ENCODE measurements around the gene NF2. TPM values are rescaled to one million over a fixed set of nuclear protein-coding genes. Genes with fewer than 3 reads are reported as not detected.
A peak's percentile ranks its signal among the peaks of the same experiment; 100 is the strongest.
"Not testable (repeated sequence)": the region's sequence is repeated elsewhere in the genome, so short reads cannot be mapped to it uniquely, and the experiment has no call there.

The NF2 gene
- 134 and 159 TPM in 2 replicates for total RNA-seq (2014; rRNA removed; shearing (Covaris generic); ENCODE audit: low replicate concordance)

DNA sequence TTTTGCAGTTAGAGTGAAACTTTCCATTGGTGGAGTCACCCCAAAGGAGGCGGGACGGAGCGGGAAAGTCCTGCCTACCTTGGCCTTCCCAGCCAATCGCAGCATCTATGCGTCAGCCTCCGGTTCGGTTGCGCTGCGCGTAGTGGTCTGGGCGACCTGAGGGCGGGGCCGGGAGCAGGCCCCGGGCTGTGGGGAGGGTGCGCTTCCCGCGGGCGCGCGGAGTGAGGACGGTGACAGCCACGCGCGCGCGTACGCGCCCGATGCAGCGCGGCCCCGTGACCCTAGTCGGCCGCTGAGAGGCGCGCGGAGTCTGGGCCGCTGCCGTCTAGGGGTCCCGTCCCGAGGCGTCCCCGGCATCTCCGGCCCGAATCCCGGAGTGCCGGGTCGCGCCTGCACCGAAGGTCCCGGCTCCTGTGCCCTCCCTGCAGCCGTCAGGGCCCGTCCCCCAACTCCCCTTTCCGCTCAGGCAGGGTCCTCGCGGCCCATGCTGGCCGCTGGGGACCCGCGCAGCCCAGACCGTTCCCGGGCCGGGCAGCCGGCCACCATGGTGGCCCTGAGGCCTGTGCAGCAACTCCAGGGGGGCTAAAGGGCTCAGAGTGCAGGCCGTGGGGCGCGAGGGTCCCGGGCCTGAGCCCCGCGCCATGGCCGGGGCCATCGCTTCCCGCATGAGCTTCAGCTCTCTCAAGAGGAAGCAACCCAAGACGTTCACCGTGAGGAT, at the start of gene NF2:
TSS of gene NF2 (plus strand) at position 276 of the 718 bp plus-strand sequence. CDS start at position 642, 366 bp downstream.
- H3K36me3 ChIP-seq: peaks cover 46% of the 10 kb centered on the region

DNA sequence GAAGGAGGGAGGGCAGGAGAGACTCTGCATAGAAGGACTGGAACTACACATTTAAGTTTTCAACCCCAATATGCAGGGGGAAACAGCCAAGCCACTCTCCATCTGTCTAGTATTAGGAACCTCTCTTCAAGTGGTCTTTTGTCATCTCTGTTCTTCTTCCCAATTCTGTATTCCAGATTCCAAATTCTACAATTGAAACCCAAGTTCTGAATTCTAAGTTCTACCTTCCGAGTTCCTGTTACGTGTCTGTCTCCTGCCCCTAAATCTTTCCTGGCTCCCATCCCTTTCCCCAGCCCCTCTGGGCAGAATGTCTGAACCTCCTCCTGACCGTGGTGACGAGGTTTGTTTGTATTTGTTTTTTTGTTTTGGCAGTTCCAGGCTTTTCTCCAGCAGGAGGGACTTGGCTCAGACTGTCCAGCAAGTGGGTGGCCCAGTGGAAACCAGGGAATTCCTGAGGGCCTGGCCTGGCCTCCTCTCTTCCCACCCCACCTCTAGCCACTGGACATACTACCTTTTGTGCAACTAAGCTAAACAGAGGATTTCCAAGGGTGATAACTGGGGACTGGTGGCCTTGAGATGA, 48.3 kb upstream of the NF2 start:
- H3K9me3 ChIP-seq: no peaks in the 10 kb centered on the region
- H3K36me3 ChIP-seq: peaks cover 1% of the 10 kb centered on the region; the same call in 1 of the 2 replicates
- DNase-seq: peak; percentile 6
- no peaks in the 10 kb centered on the region for H3K27me3 ChIP-seq
- no peak overlapping the region for H3K4me3 ChIP-seq

More for the DNA sequence above, at the start of gene NF2:
- Histone ChIP-seq H3K9me3 (no peaks in the 10 kb centered on the region), H3K27me3 (no peaks in the 10 kb centered on the region), H3K4me3 (peak within 1 kb of the TSS; percentile 99)
- peak; percentile 98 for DNase-seq

DNA sequence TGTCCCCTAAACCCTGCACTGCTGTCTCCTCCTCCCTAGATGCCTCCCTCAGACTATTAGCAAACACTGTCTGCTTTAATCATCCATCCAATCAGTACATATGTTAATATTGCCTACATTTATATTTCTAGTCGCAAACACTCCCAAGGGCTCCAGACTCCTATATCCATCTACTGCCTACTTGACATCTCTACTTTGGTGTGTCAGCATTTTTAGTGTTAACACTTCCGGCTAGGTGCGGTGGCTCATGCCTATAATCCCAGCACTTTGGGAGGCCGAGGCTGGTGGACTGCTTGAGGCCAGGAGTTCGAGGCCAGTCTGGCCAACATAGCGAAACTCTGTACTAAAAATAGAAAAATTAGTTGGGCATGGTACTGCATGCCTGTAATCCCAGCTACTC, 44.4 kb upstream of the NF2 start:
- H3K36me3 ChIP-seq: no peaks in the 10 kb centered on the region; the same call in 1 of the 2 replicates
- H3K9me3 ChIP-seq: no peaks in the 10 kb centered on the region
- H3K4me3 ChIP-seq: no peak overlapping the region
- no peaks in the 10 kb centered on the region for H3K27me3 ChIP-seq
- no peak for DNase-seq

DNA sequence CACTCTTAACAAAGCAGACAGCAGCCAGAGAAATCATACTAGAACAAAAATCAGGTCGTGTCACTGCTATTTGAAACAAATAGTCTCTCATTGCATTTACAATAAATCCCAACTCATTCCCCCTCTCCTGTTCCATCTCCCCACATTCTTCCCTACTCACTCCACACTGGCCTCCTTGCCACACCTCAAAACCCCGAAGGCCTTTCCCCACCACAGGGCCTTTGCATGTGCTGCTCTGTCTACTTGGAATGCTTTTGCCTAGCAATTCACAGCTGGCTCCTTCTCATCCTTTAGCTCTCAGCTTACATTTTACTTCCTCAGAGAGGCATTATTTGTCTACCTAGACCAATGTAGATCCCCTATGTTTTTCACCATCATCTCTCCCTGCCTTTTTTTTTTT, 43.6 kb upstream of the NF2 start:
- H3K9me3 ChIP-seq: no peaks in the 10 kb centered on the region
- no peaks in the 10 kb centered on the region; the same call in 1 of the 2 replicates for H3K36me3 ChIP-seq
- no peak for DNase-seq

DNA sequence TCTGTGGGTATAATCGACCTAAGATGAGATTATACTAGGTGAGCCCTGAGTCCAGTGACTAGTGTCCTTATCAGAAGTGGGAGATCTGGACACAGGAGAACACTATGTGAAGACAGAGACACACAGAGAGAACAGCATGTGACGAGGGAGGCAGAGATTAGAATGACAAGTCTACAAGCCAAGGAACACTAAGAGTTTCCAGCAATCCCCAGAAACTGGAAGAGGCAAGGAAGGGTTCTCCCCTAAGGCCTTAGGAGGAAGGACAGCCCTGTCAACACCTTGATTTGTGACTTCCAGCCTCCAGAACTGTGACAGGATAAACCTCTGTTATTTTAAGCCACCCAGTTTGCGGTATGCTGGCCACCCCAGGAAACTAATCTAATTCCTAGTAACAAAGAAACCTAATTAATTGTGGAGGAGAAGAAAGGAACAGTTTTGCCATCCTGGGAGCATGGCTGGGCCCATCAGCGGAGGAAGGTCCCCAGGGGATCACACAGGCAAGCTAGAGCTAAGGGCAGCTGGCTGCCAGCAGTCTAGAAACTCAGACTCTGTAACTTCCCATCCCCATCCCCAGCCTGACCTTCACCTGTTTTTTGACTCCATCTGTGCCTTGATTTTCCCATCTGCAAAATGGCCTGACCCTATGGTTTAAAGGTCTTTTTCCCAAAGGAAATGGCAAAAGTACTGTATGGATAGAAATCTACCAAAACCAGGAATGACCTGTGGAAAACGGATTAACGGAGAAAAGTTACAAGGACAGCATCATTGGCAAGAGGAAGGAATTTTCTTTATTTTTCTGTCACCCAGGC, 39.6 kb upstream of the NF2 start:
- H3K4me3 ChIP-seq: no peak overlapping the region
- H3K36me3 ChIP-seq: no peaks in the 10 kb centered on the region
- H3K9me3 ChIP-seq: no peaks in the 10 kb centered on the region
- DNase-seq: no peak
- H3K27me3 ChIP-seq: no peaks in the 10 kb centered on the region

More for the DNA sequence above, 43.6 kb upstream of the NF2 start:
- Histone ChIP-seq H3K4me3 (no peak overlapping the region), H3K27me3 (no peaks in the 10 kb centered on the region)

DNA sequence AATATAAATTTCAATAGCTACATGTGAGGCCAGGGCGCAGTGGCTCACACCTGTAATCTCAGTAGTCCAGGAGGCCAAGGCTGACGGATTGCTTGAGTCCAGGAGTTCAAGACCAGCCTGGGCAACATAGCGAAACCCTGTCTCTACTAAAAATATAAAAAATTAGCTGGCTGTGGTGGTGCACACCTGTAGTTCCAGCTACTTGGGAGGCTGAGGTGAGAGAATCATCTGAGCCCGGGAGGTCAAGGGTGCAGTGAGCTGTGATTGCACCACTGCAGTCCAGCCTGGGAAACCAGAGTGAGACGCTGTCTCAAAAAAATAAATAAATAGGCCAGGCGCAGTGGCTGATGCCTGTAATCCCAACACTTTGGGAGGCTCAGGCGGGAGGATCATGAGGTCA, 36.9 kb upstream of the NF2 start:
- not testable (repeated sequence) for H3K36me3 ChIP-seq, H3K9me3 ChIP-seq, H3K4me3 ChIP-seq, H3K27me3 ChIP-seq, DNase-seq

DNA sequence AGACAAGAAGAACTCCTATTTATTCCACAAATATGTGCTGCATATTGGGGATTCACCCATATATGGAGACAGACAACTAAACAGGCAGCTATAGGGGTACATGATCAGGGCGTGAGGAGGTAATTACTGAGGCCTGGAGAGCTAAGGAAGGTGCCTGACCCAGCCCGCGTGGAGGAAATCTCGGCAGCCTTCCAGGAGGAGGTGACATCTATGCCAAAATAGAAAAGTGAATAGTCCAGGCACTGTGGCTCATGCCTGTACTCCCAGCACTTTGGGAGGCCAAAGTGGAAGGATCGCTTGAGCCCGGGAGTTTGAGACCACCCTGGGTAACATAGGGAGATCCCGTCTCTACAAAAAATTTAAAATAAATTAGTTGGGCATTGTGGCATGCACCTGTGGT, 36.1 kb upstream of the NF2 start:
- Histone ChIP-seq H3K27me3 (no peaks in the 10 kb centered on the region), H3K9me3 (no peaks in the 10 kb centered on the region), H3K4me3 (no peak overlapping the region), H3K36me3 (no peaks in the 10 kb centered on the region)
- DNase-seq: no peak

DNA sequence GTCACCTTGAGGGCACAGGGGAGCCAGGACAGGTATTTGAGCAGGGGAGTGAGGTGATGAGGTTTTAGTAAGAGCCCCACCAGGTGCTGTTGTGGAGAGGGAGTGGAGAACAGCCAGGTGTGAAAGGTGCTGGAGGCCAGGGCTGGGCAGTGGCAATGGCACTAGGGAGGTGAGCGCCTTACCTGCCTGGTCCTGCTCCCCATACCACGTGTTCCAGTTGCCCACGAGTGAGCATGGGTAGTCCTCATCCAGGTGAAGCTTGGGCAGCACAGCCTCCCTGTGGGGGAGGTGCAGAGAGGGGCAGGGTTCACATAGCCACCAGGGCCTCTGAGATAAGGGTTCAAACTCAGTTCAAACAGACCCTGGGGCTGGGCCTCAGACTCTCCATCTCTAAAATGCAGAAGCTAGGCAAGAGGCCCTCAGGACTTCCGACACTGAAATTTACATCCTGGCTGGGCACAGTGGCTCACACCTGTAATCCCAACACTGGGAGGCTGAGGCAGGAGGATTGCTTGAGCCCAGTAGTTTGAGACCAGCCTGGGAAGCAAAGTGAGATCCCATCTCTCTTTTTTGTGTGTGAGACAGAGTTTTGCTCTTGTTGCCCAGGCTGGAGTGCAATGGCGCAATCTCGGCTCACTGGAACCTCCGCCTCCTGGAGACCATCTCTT, 34.3 kb upstream of the NF2 start:
- Histone ChIP-seq H3K4me3 (no peak overlapping the region), H3K36me3 (no peaks in the 10 kb centered on the region), H3K27me3 (no peaks in the 10 kb centered on the region), H3K9me3 (no peaks in the 10 kb centered on the region)
- DNase-seq: no peak

DNA sequence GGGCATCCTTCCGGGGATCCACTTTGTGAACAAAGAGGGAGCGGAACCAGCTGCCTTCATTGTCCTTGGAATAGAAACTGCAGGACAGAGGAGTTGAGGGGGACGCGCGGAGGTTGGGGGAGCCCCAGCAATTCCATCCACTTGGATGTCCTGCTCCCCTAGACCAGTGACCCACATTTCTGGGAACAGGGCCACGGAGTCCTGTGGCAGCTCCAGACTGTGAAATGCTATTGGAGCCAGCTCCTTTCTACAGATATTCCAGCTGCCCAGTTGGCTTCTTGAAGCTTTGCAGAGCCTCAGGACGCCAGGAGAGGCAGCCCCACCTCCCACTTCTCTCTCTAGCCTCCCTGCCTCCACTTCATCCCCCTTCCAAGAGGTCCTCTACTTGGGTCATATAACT, 33.0 kb upstream of the NF2 start:
- H3K4me3 ChIP-seq: no peak overlapping the region
- H3K9me3 ChIP-seq: no peaks in the 10 kb centered on the region
- DNase-seq: no peak
- no peaks in the 10 kb centered on the region for H3K27me3 ChIP-seq
- H3K36me3 ChIP-seq: no peaks in the 10 kb centered on the region

DNA sequence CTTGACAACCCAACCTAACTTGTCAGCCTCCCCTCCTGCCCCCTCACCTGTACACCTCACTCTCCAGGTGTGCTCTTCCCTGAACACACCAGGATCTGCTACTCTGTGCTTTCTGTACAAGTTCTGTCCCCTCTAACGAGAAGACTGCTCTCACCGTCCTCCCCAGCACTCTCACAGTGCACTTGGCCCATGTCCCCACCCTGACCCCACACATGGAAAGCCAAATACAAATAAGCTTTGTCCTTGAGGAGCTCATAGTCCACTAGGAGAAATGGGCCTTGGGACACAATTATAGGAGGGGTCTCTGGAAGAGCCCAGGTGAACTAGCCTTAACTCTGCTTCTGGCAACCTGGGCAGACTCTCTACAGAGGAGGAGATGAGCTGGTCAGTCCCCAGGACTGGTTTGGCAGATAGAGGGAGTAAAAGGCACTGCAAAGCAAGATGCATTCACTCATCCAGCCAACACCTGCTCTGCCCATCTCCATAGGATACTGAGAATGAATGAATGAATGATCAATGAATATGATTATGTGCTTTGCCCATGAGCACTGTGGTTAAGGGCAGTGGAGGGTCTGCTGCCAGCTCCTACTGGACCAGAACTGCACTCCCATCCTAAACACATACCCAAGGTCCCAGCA, 32.4 kb upstream of the NF2 start:
- no peak overlapping the region for H3K4me3 ChIP-seq
- no peaks in the 10 kb centered on the region for H3K36me3 ChIP-seq
- no peaks in the 10 kb centered on the region for H3K27me3 ChIP-seq
- no peak for DNase-seq
- H3K9me3 ChIP-seq: no peaks in the 10 kb centered on the region

DNA sequence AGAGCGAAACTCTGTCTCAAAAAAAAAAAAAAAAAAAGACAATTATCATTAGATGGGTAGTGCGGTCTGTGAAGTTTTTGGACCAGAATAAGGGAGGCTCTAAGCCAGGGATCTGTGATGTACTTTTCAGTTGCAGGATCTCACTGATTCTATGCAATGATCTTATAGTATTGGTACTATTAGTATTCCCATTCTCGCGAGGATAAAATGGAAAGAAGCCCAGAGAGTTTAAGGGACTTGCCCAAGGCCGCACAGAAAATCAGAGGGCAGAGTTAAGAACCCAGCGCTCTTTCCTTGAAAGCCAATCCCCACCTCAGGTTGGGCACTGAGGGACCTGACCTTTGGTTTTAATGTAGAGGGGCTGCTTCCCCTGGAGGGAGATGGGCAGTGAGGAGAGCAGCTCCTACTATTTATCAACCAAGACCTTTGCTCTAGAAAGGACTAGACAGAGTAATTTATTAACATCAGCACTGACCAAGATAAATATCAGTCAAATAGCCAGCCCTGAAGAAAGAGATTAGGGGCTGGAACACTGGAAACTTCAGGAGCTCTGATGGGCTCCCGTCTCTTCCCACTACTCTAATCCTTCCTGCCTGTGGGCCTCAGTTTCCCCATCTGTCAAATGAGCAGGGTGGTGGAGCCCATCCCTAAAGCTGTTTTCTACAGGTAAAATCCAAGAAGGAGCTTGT, 28.5 kb upstream of the NF2 start:
- H3K9me3 ChIP-seq: no peaks in the 10 kb centered on the region
- H3K27me3 ChIP-seq: no peaks in the 10 kb centered on the region
- no peaks in the 10 kb centered on the region for H3K36me3 ChIP-seq
- DNase-seq: no peak
- no peak overlapping the region for H3K4me3 ChIP-seq

DNA sequence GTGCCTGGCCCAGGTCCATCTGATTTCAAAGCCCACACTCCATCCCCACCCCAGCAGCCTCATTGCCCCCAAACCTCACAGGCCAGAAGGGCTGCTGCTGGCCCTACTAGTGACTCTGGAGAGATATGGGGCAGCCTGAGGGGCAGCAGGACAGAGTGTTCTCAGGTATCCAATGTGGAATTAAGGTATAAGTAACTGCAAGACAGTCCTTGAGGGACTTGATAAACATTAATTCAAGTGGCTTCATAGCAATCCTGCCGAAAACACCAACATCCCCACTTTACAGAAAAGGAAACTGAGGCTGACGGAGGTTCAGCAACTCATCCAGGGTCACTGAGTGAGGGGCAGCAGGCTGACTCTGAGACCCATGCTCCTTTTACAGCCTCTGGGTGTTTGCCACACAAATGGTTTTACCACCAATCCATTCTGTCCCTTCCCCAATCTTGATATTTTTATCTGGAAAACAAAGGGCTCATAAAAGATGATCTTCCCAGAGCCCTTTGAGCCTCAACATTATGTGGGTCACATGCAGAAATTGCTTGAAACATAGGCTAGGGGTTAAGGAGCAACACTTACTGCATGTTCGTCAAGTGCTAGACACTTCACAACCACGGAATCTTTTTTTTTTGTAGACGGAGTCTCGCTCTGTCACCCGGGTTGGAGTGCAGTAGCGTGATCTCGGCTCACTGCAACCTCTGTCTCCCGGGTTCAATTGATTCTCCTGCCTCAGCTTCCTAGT, 24.8 kb upstream of the NF2 start:
- H3K27me3 ChIP-seq: no peaks in the 10 kb centered on the region
- no peaks in the 10 kb centered on the region for H3K9me3 ChIP-seq
- no peaks in the 10 kb centered on the region for H3K36me3 ChIP-seq
- DNase-seq: no peak
- H3K4me3 ChIP-seq: no peak overlapping the region

DNA sequence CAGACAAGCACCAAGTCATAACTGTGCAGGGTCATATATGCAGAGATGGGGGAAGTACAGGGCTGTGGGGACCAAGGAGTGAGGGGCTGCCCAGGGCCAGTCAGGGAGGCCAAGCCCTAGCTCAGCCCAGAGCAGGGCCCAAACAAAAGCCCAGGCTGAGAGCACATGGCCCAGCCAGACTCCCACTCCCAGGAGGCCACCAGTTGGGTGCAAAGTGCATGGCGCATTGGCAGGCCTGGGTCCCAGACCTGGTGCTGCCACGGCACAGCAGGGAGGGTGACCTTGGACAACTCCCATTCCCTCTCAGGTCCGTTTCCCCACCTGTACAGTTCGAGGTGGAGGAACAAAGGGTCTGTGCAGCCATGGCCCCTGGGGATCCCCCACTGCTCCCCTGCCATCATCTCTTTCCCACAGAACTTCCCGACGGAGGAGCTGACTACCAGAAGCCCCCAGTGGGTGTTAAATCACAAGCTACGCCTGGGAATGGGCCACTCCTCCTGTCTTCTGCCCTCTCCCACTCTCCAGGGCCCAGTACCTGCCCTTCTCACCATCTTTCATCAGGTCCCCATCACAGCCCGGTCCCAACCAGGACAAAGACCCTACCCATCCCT, 23.1 kb upstream of the NF2 start:
- H3K4me3 ChIP-seq: peak overlapping the region; percentile 64
- H3K36me3 ChIP-seq: no peaks in the 10 kb centered on the region
- H3K27me3 ChIP-seq: no peaks in the 10 kb centered on the region
- DNase-seq: no peak
- H3K9me3 ChIP-seq: no peaks in the 10 kb centered on the region

DNA sequence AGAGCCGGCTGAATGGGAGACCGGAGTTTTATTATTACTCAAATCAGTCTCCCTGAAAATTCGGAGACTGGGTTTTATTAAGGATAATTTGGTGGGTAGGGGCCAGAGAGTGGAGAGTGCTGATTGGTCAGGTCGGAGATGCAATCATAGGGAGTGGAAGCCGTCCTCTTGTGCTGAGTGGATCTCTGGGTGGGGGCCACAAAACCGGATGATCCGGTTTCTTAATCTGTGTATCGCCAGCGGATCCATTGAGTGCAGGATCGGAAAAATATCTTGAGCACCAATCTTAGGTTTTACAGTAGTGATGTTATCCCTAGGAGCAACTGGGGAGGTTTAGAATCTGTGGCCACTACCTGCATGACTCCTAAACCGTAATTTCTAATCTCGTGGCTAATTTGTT, 21.6 kb upstream of the NF2 start:
- no peak for DNase-seq
- no peaks in the 10 kb centered on the region for H3K27me3 ChIP-seq
- no peaks in the 10 kb centered on the region for H3K9me3 ChIP-seq
- no peaks in the 10 kb centered on the region for H3K36me3 ChIP-seq
- no peak overlapping the region for H3K4me3 ChIP-seq

DNA sequence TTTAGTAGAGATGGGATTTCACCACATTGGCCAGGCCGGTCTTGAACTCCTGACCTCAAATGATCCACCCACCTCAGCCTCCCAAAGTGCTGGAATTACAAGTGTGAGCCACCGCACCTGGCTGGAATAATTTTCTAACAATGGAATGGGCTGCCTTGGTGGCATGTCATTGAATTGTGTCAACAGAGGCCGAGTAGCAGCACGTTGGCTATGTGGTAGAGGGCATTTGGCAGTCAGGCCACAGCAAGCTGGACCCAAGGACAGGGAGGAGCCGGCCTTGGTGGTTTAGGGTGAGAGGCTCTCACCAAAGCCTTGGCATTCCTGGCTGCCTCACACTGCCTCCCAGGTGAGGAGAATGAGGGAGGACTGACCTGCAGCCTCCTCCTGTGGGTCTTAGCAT, 18.5 kb upstream of the NF2 start:
- Histone ChIP-seq H3K9me3 (no peaks in the 10 kb centered on the region), H3K36me3 (no peaks in the 10 kb centered on the region), H3K4me3 (no peak overlapping the region), H3K27me3 (no peaks in the 10 kb centered on the region)
- no peak for DNase-seq

Measured in MG63 (cell line).